IMR-90 (cell line): ENCODE results near the gene LDLRAD4.

Experiments
- CEBPB ChIP-seq: IDR thresholded peaks from 2 replicates; pipeline ENCODE4 v1.6.1; 2012; ENCODE audit warnings: low read depth, low read length, improper control_type of control experiment
- CHD1 ChIP-seq: IDR thresholded peaks from 2 replicates; pipeline ENCODE4 v1.6.1; 2012; ENCODE audit warnings: low read depth, low read length, improper control_type of control experiment
- CTCF ChIP-seq: conservative IDR thresholded peaks from 2 replicates; pipeline ENCODE4 v1.5.1; 2012; ENCODE audit warnings: mild to moderate bottlenecking, low read depth, low read length, improper control_type of control experiment
- MAFK ChIP-seq: IDR thresholded peaks from 2 replicates; pipeline ENCODE4 v1.6.1; 2012; ENCODE audit warnings: low read depth, low read length, improper control_type of control experiment
- MAZ ChIP-seq: IDR thresholded peaks from 2 replicates; pipeline ENCODE4 v1.6.1; 2012; ENCODE audit warnings: low read depth, mild to moderate bottlenecking, low read length, improper control_type of control experiment, moderate library complexity, borderline replicate concordance
- NFE2L2 ChIP-seq: fragments of 150-350 bp; IDR thresholded peaks from 2 replicates; pipeline ENCODE4 v1.6.1; 2016; ENCODE audit warnings: low read depth, mild to moderate bottlenecking, low read length
- POLR2A ChIP-seq: IDR thresholded peaks from 2 replicates; pipeline ENCODE4 v1.6.1; 2012; ENCODE audit warnings: mild to moderate bottlenecking, low read depth, low read length
- RAD21 ChIP-seq: IDR thresholded peaks from 2 replicates; pipeline ENCODE4 v1.6.1; 2012; ENCODE audit warnings: low read length, improper control_type of control experiment
- RCOR1 ChIP-seq: IDR thresholded peaks from 2 replicates; pipeline ENCODE4 v1.6.1; 2012; ENCODE audit warnings: mild to moderate bottlenecking, low read length, improper control_type of control experiment; ENCODE audit not compliant: insufficient replicate concordance
- RFX5 ChIP-seq: IDR thresholded peaks from 2 replicates; pipeline ENCODE4 v1.8.0; 2012; ENCODE audit warnings: low read depth, mild to moderate bottlenecking, low read length, moderate library complexity
- SMC3 ChIP-seq: fragments of 150-350 bp; IDR thresholded peaks from 2 replicates; pipeline ENCODE4 v1.6.1; 2016; ENCODE audit warnings: low read depth, mild to moderate bottlenecking, antibody characterized with exemption, low read length, moderate library complexity
- USF2 ChIP-seq: fragments of 150-350 bp; IDR thresholded peaks from 2 replicates; pipeline ENCODE4 v1.6.1; 2017; ENCODE audit warnings: mild to moderate bottlenecking, antibody characterized with exemption, low read length, low read depth

- TF ChIP-seq POLR2A: no peak
- TF ChIP-seq CTCF: no peak
- no peak for TF ChIP-seq USF2
- TF ChIP-seq CHD1: no peak
- no peak for TF ChIP-seq RCOR1
- no peak for TF ChIP-seq CEBPB
- TF ChIP-seq RFX5: no peak
- no peak for TF ChIP-seq RAD21
- no peak for TF ChIP-seq SMC3
- no peak for TF ChIP-seq MAFK
- no peak for TF ChIP-seq NFE2L2
- TF ChIP-seq MAZ: no peak
Observed at GRCh38 chr18:13233787-13234783, 15.5 kb downstream of the LDLRAD4 start.
